Uterus (tissue), 4 donors: ENCODE results near the gene ASMTL. TPM values are rescaled to one million over a fixed set of nuclear protein-coding genes. Genes with fewer than 3 reads are reported as not detected.

Source experiments
- DNase-seq, 2 donors: peaks; one replicate each; pipeline ENCODE4 v3.0.0-alpha.2; 2019 to 2020
- H3K27ac ChIP-seq, 2 donors: fragments of 200-600 bp; sonication (generic); 1 replicate in 1 of 2; 2 replicates in 1 of 2; pipeline ENCODE4 v1.5.1; 2016 to 2018
- H3K27me3 ChIP-seq, 2 donors: fragments of 200-600 bp; sonication (generic); one replicate each; pipeline ENCODE4 v1.5.1; 2018 to 2019; ENCODE audit warnings: control low read depth in 1 of 2
- H3K36me3 ChIP-seq, 2 donors: fragments of 200-600 bp; sonication (generic); one replicate each; pipeline ENCODE4 v1.5.1; 2019; ENCODE audit warnings: control low read depth in 1 of 2
- H3K4me1 ChIP-seq, 2 donors: fragments of 200-600 bp; sonication (generic); one replicate each; pipeline ENCODE4 v1.5.1; 2018 to 2019; ENCODE audit warnings: control low read depth in 1 of 2
- H3K4me3 ChIP-seq, 2 donors: fragments of 200-600 bp; sonication (generic); 1 replicate in 1 of 2; 2 replicates in 1 of 2; pipeline ENCODE4 v1.5.1; 2018 to 2019; ENCODE audit warnings: mild to moderate bottlenecking in 1 of 2
- H3K9me3 ChIP-seq, 2 donors: fragments of 200-600 bp; sonication (generic); one replicate each; pipeline ENCODE4 v1.5.1; 2019; ENCODE audit warnings: control low read depth in 1 of 2
- POLR2A ChIP-seq, 2 donors: fragments of 450-650 bp; IDR thresholded peaks; one replicate each; pipeline ENCODE4 v1.6.1; 2016; ENCODE audit warnings: antibody characterized with exemption in 2 of 2, mild to moderate bottlenecking in 1 of 2, moderate library complexity in 1 of 2
- intact Hi-C: fragments of 100-400 bp; cut with DNase I; formaldehyde crosslinking; loops from one replicate; pipeline ENCODE4 v1.15.1; 2023; ENCODE audit warnings: low total_unique reads
- total RNA-seq, 4 donors: library from RNA; depleted of rRNA in 3 of 4; stranded (reverse); fragments of >200 nt in 3 of 4; gene quantifications; one replicate each; pipeline versions ENCODE4 v1.1.0 to v1.2.4, GENCODE V29; 2014 to 2023
- TF ChIP-seq, protein P1 (sequence below), 4 experiments: fragments of 200-600 bp in 2 of 4; fragments of 450-650 bp in 2 of 4; sonication (generic) in 2 of 4; IDR thresholded peaks; one replicate each; pipeline ENCODE4 v1.5.1; 2016 to 2019; ENCODE audit warnings: antibody characterized with exemption in 4 of 4, mild to moderate bottlenecking in 2 of 4, moderate library complexity in 1 of 4
- donor health status: DM: yes; HTN: yes; CAD: no.

ASMTL gene
- total RNA-seq, 4 donors from 2014 or later = 6.4 to 43.5 (median 11.1) TPM

GRCh38 chrX:1465286-1466231 lies 12.8 kb upstream of the ASMTL start:
- no peak overlapping the region for H3K4me3 ChIP-seq
- no peaks in the 10 kb centered on the region for H3K4me1 ChIP-seq
- intact Hi-C loops = no loop called here
- no peaks in the 10 kb centered on the region for H3K36me3 ChIP-seq
- DNase-seq = no peak
- no peaks in the 10 kb centered on the region for H3K27me3 ChIP-seq
- H3K27ac ChIP-seq = no peak overlapping the region
- no peaks in the 10 kb centered on the region for H3K9me3 ChIP-seq
- TF ChIP-seq POLR2A (IDR thresholded peaks at IDR 0.05) = no peak
- TF ChIP-seq, protein P1, sequence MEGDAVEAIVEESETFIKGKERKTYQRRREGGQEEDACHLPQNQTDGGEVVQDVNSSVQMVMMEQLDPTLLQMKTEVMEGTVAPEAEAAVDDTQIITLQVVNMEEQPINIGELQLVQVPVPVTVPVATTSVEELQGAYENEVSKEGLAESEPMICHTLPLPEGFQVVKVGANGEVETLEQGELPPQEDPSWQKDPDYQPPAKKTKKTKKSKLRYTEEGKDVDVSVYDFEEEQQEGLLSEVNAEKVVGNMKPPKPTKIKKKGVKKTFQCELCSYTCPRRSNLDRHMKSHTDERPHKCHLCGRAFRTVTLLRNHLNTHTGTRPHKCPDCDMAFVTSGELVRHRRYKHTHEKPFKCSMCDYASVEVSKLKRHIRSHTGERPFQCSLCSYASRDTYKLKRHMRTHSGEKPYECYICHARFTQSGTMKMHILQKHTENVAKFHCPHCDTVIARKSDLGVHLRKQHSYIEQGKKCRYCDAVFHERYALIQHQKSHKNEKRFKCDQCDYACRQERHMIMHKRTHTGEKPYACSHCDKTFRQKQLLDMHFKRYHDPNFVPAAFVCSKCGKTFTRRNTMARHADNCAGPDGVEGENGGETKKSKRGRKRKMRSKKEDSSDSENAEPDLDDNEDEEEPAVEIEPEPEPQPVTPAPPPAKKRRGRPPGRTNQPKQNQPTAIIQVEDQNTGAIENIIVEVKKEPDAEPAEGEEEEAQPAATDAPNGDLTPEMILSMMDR (IDR thresholded peaks at IDR 0.05) = no peak

- Histone ChIP-seq H3K4me1 (no peaks in the 10 kb centered on the region), H3K4me3 (no peak overlapping the region), H3K9me3 (no peaks in the 10 kb centered on the region), H3K36me3 (no peaks in the 10 kb centered on the region), H3K27ac (no peak overlapping the region), H3K27me3 (no peaks in the 10 kb centered on the region)
- TF ChIP-seq, protein P1 (IDR thresholded peaks at IDR 0.05) = no peak
- TF ChIP-seq POLR2A (IDR thresholded peaks at IDR 0.05) = no peak
- DNase-seq = no peak
- intact Hi-C loops = no loop called here
Measured at GRCh38 chrX:1464971-1465285, 12.2 kb upstream of the ASMTL start.

DNA sequence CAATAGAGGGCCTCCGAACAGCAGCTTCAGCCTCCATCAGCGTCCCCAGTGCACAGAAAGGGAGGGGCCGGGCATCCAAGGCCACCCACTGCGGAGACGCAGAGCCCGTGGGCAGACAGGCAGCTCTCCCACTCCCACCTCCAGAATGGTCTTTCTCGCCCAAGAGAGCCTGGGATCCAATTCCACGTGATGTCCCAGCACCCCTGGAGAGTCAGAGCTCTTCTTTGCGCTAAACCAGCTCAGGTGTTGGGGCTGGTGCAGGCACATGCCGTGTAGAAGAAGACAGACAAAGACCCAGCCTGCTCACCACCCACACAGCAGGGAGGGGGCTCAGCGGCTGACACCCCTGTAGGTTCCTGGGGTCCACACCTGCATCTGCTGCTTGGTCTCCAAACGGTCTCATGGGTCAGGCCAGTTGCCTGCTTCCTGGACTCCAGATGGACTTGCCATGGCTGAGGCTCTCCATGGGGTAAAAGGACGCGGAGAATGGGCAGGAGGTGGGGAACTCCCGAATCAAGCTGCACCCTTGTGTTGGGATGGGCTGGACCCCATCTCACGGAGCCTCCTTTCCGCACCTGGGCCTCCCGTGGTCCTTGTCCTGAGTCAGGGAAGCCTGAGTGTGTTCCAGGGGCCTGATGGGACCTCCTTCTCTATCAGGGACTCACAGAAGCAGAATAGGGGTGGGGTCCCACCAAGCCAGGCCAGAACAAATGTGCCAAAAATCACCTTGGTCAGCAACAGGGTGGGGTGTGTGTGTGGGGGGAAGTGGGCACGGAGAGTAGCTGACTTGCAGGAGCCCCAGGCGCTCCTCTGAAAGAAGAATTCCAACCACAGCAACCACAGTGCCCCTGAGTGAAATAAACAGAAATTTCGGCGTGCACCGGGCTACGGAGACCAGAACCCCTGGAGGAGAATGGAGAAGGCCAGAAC lies 11.6 kb upstream of the ASMTL start:
- Histone ChIP-seq H3K36me3 (no peaks in the 10 kb centered on the region), H3K4me3 (no peak overlapping the region), H3K27ac (no peak overlapping the region), H3K9me3 (no peaks in the 10 kb centered on the region), H3K27me3 (no peaks in the 10 kb centered on the region), H3K4me1 (no peaks in the 10 kb centered on the region)
- no peak for DNase-seq
- intact Hi-C loops = no loop called here
- TF ChIP-seq, protein P1 (IDR thresholded peaks at IDR 0.05) = no peak

GRCh38 chrX:1463581-1463980 lies 10.9 kb upstream of the ASMTL start:
- TF ChIP-seq, protein P1 (IDR thresholded peaks at IDR 0.05) = no peak
- TF ChIP-seq POLR2A (IDR thresholded peaks at IDR 0.05) = no peak
- Histone ChIP-seq H3K9me3 (no peaks in the 10 kb centered on the region), H3K27ac (no peak overlapping the region), H3K4me3 (no peak overlapping the region), H3K27me3 (no peaks in the 10 kb centered on the region), H3K36me3 (no peaks in the 10 kb centered on the region), H3K4me1 (no peaks in the 10 kb centered on the region)
- DNase-seq = no peak
- intact Hi-C loops = no loop called here
